Inferior parietal cortex (tissue), 1 donor: ENCODE data around the gene EYS.

Experiments used
- DNase-seq: peaks from one replicate; pipeline ENCODE4 v3.0.0-alpha.2; 2016; ENCODE audit errors: extremely low spot score

EYS gene

DNA sequence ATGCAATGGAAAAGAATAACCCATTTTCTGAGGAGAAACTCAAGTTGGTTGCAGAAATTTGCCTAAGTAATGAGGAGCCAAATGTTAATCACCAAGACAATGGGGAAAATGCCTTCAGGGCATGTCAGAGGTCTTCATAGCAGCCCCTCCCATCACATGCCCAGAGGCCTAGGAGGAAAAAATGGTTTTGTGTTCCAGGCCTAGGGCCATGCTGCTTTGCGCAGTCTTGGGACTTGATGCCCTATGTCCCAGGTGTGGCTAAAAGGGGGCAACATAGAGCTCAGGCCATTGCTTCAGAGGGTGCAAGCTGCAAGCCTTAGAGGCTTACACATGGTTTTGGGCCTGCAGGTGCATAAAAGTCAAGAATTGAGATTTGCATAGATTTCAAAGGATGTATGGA, 485.9 kb downstream of the EYS start:
- no peak for DNase-seq

DNA sequence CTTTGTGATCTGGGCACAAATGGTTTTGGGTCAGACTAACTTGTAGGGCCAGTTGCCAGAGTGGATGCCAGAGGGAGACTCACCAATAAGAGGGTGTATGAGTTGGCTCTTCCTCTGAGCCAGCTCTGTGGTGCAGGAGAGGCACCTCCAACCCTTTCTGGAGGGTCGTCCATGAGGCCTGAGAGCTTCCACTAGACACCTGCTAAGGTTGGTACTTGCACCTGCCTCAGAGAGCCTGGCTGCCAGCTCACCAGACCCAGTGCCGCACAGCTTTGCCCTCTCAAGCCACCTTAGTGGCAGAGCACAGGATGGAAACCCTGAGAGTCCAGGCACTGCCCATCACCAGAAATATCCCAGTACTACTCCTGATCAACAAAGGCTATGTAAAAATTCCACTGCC, 504.3 kb downstream of the EYS start:
- DNase-seq: no peak

DNA sequence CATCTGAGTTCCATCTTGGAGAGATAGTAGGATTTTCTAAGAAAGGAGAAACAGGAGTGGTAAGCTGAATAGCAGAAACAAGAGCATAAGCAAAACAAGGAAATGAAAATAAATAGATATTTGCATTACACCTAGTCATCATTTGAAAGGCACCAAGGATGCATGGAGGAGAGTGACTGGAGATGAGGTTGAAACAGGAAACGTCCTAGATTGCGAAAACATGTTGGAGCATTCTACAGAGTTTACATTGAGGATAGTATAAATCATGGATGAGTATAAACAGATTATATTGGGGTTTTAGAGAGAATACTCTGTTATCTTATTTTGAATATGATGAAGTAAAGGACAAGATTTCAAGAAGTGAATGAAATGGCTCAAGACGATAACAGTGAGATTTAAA, 507.3 kb downstream of the EYS start:
- no peak for DNase-seq

DNA sequence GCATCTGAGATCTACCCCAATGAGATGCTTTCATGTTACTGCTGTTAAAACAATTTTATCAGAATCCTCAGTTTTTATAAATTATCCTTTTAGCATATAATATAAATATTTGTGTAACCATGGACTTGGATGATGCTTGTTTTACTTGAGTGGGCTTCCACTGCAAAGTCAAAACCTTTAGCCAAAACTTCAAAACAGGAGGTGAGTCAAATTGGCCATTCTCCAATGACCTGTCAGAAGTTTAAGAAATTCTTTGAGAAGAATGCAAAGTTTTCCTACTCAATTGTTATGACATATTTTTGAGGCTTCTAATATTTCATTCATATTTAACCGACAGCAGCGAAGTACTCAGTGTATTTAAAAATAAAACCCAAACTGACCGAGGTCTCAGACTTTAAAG, 507.9 kb downstream of the EYS start:
- DNase-seq: no peak

DNA sequence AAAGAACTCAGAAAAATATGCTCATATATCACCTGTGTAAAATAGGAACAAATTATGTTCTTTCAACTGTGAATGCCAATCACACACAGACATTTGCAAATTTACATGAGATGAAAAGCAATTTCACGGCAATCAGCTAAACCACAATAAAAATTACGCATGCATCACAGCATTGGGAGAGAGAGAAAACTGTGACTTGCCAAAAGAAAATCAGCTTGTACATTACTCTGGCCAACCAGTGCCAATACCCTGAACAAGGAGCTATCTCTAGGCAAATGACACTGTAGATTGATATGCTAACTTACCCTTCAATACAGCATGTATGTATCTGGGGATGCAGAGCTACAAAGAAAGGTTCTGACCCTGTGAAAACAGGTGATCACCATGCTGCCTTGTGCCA, 515.6 kb downstream of the EYS start:
- DNase-seq: no peak

DNA sequence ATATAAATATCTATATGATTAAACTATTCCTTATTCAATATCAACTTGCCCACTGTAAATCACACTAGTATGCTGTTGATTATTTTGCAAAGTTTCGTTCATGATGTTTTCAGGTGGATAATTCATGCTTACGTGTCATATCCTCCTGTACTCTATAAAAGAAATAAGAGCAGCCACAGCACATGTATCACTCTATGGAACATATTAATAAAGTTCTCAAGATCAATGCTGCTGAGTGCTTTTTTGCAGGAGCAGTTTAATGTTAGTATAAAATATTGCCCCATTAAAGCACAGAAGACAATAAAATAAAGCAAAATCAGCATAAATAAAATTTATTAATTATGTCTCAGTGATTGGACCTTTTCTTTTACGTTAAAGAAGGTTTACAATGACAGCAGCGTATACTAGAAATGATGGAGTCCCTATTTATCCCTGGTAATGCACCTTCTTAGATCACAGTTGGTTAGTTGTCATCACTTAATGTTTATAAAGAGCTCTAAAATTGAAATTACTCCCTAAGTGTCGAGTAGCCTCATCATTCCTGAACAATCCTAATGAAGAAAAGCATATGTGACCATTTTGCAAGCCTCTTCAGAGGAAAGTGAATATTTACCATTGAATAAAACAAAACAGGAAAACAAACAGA, 517.7 kb downstream of the EYS start:
- no peak for DNase-seq

DNA sequence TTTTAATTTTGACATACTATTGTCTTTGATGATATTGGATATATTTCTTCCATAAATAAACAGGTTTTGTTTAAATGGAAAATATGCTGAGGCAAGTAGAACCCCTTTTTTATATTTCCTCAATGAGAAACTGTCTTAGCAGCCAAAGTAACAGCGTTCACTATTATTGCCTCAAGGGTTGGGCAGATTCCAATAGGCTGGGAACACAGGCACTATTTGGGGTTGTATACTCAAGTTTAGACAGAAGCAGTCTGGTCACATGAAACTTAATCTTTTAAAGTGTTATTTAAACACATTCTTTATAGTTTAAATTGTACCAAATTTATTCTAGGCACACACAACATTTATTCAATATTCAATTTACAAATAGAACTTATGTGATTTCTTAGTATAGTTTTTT, 520.2 kb downstream of the EYS start:
- no peak for DNase-seq

DNA sequence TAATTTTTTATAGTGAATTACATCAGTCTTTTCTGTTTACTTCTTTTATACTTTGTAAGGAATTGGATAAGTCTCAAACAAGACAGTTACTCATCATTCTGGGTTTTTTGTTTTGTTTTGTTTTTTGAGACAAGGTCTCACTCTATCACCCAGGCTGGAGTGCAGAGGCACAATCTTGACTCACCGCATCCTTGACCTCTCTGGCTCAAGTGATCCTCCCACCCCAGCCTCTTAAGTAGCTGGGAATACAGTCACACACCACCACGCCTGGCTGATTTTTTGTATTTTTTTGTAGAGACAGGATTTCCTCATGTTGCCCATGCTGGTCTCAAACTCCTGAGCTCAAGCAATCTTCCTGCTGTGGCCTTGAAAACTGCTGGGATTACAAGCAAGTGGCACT, 524.3 kb downstream of the EYS start:
- DNase-seq: no peak

DNA sequence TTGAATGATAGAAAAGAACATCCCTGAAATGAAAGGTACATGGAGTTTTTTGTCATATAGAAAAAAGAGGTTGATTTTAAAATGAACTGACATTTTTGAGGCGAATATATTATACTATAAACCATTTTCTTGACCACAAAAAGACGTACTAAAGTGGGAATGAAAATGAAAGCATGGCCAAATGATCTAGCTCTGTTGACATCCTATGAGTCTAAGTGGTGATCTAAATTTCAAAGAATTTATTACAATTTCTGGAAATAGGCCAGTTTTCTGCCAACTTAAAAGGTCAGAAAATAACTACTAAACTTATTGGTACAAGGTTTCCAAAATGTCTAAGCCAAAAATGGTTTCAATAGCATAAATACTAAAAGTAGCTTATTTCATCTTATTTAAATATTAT, 536.8 kb downstream of the EYS start:
- DNase-seq: no peak

DNA sequence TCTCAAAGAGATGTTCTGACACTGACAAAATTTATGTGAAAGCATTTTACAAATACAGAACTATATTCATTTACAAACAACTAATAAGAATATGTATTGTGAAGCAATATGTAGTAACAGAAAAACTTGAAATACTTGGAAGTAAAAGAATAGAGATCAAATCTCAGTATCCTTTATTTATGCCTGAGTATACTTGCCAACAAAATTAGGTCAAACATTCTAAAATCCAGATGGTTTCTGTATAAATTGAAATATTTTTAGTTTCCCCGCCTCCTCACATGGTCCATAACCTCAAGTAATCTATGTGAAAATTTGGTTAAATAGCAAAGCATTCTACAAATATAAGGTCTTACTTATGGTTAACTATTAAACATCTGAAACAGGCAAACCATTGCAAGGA, 545.4 kb downstream of the EYS start:
- DNase-seq: no peak

DNA sequence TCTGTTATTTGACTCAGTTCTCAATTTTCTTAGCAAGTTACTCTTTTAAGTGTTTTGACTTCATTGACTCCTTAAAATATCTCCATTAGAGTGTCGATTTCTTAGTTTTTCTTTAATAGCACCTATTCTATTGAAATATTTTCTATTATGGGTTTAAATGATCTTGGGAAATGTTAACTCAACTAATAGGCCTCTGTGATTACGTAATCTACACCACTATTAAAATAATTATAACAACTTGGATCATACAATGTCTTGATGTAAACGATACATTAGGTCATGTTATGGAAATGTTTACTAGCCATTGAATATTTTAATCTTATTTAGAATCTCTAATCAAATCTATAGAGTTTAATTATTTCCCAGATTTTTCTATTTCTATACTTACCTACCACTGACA, 550.0 kb downstream of the EYS start:
- no peak for DNase-seq

DNA sequence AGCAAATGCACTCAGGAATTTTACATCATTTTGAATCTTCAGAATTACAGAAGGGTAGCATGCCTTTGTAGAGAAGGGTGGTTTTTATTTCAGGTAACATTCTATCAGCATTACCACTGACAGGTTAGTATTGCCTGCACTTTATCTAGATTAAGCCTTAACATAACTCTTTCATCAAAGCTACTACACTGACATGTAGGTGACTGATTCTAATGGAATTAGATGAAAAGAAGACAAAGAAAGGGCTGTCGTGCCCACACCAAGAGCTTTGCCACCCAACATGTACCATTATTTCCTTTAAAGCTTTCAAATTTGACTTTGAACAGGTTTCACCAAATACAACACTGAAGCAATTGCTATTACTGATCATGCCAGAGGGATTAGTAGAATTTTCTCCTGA, 551.9 kb downstream of the EYS start:
- DNase-seq: no peak

DNA sequence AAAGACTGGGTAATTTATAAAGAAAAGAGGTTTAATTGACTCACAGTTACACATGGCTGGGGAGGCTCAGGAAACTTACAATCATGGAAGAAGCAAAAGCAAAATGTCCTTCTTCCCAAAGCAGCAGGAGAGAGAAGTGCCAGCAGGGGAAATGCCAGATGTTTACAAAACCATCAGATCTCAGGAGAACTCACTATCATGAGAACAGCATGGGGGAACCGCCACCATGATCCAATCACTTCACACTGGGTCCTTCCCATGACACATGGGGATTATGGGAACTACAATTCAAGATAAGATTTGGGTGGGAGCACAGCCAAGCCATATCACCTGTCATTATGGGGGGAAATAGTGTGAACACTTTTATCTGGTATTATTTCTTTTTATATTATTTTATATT, 557.2 kb downstream of the EYS start:
- DNase-seq: no peak

DNA sequence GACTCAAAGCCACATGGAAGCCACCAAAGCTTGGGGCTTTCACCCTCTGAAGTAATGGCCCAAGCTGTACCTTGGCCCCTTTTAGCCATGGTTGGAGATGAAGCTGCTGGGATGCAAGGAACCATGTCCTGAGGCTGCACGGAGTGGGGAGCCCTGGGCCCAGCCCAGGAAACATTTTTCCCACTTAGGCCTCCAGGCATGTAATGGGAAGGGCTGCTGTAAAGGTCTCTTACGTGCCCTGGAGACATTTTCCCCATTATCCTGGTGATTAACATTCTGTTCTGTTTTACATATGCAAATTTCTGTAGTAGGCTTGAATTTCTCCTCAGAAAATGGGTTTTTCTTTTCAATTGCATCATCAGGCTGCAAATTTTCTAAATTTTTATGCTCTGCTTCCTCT, 558.2 kb downstream of the EYS start:
- DNase-seq: no peak

DNA sequence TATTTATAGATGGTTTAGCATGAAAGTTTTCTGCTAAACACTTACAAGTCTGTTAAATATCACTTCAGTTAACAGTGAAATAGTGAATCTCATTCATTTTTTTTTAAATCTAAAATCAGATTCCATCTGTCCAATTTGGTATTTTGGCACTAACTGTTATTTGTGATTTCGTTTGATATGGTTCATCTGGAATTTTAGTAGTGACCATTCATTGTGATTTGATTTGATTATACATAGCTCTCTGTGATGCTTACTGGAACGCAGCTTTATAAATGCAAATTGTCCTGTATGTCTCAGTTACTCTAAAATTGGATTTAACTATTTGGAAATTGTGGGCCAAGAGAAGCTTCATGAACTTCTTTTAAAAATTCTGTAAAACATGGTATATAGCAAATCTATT, 571.5 kb downstream of the EYS start:
- DNase-seq: no peak

DNA sequence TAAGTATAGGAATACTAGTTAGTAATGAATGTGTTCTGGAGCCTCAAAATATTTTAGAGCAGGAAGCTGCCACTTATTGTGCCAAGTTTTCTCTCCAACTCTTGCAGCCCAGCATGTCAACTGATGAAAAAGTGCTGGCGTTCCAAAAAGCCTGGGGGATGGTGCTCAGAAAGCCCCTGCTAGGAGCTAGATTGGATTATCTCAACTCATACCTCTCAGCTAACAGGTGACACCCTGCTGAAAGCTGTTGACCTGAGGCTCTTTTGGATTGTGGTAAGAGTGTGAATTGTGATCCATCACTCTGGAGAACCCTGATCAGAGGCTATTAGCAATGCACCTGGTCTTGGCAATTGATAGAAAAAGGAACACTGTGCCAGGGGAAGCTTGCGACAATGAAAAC, 580.4 kb downstream of the EYS start:
- no peak for DNase-seq

DNA sequence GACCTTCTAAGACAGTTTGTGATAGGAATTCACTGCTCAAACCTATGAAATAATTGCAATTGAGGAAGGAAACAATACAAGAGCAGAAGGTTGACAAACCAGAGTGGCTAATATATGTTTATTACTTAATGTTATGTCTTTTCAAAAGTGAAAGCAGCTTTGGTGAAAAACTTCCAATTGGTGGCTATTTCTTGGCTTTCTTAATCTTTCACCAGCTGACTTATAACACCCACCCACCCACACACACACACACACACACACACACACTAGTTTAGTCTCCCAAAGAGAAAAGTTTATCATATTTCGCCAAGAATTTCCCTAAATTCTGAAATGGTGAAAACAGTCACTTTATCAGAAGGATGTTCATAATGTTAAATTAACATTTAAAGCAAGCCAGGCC, 583.5 kb downstream of the EYS start:
- DNase-seq: no peak

DNA sequence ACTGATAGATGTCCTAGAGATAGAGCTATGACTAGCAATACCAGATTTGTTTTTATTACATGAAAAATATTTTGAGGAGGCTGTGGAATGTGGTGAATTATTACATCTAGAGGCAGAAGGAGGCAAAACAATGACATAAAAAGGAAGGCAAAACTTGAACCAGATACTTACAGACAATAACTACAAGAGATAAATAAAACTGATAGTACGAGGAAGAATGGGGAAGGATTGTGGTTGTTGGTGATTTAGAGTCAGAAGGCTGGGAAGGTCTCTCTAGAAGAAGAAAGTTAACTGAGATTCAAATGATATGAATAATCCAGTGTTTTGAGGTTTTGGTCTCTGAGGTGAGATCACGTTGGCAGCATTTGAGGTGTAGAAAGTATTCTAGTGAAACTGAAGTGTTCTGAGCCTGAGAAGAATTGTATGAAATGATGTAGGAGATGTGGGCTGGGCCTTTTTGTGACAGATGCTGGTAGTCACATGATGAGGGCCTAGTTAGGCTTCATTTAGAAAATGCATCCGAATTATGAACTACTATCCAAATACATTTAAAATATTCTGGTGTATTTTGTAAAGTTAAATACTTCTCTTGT, 589.1 kb downstream of the EYS start:
- no peak for DNase-seq

DNA sequence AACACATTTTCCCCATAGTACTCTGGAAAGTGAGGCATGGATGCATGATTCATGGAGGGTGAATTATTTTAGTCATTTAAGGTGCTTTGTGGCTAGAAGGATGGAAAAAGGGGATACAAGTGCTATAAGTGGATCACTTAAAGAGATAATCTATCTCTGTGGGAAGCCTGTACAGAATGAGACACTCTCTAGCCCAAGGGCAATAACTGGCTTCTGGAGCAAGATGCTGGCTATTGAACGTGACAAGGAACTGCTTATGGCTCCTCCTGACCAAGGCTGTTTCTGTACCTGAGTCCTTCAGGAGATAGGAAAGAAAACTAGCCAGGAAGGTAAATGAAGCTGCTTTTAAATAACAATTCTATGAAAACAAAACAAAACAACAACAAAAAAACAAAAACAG, 590.7 kb downstream of the EYS start:
- no peak for DNase-seq

DNA sequence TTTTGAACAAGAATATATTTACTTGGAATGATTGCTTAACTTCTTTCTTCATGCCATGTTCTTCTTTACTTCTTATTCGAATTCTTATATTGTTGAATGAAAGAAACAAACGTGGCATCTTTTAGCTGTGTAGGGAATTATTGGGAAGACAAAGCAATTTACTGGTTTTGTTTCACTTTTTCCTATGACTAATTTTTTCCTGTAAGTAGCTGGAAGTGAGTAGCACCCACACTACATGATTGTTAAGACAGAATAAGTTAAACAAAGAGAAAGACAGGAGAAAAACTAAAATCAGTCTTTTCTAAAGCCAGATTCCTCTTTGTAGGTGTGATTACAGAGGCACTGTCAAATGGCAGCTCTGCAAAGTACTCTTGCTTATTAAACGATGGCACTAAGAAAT, 593.4 kb downstream of the EYS start:
- DNase-seq: no peak

DNA sequence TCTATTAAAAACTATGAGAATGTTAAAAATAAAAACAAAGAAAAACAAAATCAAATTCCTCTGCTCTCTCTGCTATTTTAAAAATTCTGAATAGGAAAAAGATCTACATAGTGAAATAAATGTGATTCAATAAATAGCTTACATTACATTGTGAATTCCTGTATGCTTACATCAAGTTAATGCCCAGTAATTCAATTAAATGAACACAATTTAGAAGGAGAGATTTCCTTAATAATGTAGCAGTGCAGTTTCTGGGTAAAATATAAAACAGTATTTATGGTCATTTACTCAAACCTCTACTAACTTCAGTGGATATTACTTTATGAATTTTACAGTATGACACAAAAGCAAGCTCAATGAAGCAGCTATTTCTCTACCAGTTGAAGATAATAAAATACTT, 594.6 kb downstream of the EYS start:
- no peak for DNase-seq

DNA sequence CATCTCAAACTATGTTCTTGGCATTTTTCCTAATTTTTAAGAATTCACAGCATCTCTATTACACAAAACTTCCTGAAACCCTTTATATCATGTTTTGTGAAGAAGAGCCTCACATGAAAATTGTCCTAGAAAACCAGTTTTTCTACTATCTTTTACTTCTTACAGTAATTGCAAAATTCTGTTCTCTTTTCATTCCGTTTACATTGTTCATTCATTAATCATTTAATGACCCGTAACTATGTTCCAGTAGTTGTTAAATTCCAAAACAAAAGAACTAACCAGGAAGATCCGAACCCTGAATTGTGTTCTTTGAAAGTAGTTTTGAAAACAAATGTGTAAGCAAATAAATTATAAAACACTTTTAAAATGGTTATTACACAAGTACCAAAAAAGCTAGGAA, 597.0 kb downstream of the EYS start:
- no peak for DNase-seq

DNA sequence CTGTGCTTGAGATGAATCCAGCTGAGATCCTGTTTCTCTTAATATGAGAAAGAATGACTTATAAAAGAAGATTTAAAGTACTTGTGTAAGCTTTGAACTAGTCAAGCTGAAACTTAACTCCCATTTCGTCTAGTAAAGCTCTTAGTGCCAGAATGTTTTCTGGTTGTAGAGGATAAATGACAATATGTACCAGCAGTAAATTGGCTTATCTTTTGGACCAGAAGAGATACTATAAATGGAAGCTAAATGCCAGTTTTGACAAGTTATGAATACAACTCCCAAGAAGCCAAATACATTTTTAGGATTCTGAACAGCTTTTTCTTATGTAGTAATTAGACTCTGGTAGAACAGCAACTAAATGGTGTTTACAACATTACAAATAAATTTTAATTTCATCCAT, 608.7 kb downstream of the EYS start:
- DNase-seq: no peak

DNA sequence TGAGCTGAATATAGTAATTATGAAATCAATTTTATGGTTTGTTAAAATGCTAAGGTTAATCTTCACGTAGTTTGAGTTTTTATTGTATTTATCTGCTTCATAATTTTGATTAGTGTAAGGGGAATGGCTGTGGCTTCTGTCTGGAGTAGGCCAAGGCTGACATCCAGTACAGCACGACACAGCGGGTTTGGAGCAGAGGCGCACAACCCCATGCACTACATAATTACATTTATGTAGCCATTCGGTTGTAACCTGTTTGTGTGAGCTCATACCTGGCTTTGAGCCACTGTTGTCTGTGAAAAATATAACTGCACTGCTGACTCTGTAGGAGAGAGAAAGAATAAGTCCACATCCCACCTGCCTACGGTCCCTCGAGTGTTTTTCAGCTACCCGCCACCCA, 615.5 kb downstream of the EYS start:
- DNase-seq: no peak
